Measurements from ENCODE around the gene IWS1. TPM values are rescaled to one million over a fixed set of nuclear protein-coding genes. Genes with fewer than 3 reads are reported as not detected.

IWS1 gene
- total RNA-seq, 1 experiment from 2014 or later = 46.6 TPM

DNA sequence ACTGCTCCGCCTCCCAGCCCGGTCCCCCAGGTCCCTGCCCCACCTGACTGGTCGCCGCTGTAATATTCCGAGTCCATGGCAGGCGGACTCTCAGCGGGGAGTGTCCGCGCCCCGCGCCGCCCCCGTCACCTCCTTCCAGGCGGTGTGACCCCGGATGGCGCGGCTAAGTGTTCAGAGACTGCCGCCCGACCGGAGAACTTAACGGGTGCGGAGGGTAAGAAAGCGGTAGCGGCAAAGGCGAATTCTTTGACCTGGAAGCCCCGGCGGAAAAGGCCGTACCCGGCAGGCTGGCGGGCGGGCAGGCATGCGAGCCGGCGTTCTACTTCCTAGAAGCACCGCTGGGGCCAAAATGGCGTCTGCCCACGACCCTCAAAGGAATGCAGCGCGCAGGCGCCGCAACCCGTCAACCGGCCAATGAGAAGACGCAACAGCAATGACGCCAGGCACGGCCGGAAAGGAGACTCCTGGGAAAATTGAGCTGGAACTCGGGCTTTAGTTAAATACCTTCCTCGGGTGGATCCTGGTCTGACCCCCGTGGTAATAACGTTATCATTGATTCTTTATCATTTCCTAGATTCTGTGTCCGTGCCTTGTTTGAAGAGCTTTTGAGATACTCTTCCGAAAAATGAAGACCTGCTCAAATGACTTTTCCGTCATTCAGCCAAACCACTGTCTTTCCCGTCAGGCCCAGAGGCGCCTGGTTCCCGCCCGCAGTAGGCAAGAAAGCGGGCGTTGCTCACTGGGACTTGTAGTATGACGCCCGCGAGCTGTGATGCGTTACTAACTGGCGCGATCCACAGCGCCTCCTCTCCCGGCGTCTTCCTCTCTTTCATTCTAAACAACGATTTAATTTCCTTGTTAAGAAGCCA, at the start of gene IWS1 (continued):
- TF ChIP-seq, protein P1, sequence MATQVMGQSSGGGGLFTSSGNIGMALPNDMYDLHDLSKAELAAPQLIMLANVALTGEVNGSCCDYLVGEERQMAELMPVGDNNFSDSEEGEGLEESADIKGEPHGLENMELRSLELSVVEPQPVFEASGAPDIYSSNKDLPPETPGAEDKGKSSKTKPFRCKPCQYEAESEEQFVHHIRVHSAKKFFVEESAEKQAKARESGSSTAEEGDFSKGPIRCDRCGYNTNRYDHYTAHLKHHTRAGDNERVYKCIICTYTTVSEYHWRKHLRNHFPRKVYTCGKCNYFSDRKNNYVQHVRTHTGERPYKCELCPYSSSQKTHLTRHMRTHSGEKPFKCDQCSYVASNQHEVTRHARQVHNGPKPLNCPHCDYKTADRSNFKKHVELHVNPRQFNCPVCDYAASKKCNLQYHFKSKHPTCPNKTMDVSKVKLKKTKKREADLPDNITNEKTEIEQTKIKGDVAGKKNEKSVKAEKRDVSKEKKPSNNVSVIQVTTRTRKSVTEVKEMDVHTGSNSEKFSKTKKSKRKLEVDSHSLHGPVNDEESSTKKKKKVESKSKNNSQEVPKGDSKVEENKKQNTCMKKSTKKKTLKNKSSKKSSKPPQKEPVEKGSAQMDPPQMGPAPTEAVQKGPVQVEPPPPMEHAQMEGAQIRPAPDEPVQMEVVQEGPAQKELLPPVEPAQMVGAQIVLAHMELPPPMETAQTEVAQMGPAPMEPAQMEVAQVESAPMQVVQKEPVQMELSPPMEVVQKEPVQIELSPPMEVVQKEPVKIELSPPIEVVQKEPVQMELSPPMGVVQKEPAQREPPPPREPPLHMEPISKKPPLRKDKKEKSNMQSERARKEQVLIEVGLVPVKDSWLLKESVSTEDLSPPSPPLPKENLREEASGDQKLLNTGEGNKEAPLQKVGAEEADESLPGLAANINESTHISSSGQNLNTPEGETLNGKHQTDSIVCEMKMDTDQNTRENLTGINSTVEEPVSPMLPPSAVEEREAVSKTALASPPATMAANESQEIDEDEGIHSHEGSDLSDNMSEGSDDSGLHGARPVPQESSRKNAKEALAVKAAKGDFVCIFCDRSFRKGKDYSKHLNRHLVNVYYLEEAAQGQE (IDR thresholded peaks at IDR 0.05; ENCODE audit: low read depth) = no peak
- TF ChIP-seq TCF7L2 (IDR thresholded peaks at IDR 0.05; ENCODE audit: borderline replicate concordance, extremely low read depth, insufficient read depth, insufficient read length) (peak; percentile 45), POLR2A (IDR thresholded peaks at IDR 0.05; ENCODE audit: borderline replicate concordance, extremely low read depth, insufficient read depth, insufficient read length) (peak; percentile 48), EZH2 (IDR thresholded peaks at IDR 0.05) (no peak), EZH2phosphoT487 (IDR thresholded peaks at IDR 0.05; ENCODE audit: borderline replicate concordance) (no peak), CBX3 (IDR thresholded peaks at IDR 0.05; ENCODE audit: low read depth) (no peak)

DNA sequence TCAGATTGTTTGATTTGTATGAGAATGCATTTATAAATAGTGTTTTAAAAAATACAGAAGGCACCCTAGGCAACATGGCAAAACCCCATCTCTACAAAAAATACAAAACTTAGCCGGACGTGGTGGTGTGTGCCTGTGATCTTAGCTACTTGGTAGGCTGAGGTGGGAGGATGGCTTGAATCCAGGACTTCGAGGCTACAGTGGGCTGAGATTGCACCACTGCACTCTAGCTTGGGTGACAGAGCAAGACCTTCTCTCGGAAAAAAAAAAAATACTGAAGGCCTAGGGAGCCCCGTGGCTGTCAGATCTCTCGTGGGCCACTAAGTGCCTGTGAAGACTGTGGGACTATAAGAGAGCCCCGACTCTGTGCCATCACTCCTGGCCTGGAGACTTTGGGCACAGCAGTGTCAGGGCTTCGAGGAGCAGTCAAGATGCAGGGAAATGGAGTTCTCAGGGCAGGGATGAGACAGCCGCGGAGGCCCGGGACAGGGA, 49.7 kb upstream of the IWS1 start:
- Histone ChIP-seq H4K20me1 (ENCODE audit: insufficient read depth) (no peaks in the 10 kb centered on the region), H3K27me3 (ENCODE audit: insufficient read depth, low read length) (no peaks in the 10 kb centered on the region), H3K4me2 (ENCODE audit: low read length) (no peak overlapping the region), H3K79me2 (ENCODE audit: insufficient read depth, low read length) (no peaks in the 10 kb centered on the region), H3K9ac (ENCODE audit: low read length) (no peak overlapping the region), H3K36me3 (ENCODE audit: control insufficient read depth in 1 of 2, insufficient read depth in 2 of 2, low read length in 2 of 2) (no peaks in the 10 kb centered on the region), H3K4me3 (replicated peaks in 1 of 2; ENCODE audit: low read depth in 1 of 2, low read length in 2 of 2) (no peak overlapping the region), H3K9me3 (ENCODE audit: control insufficient read depth in 1 of 2, insufficient read depth in 1 of 2, low read depth in 1 of 2, low read length in 2 of 2) (no peaks in the 10 kb centered on the region), H3K27ac (ENCODE audit: low read depth, low read length) (no peak overlapping the region), H3K4me1 (ENCODE audit: control insufficient read depth in 1 of 2, insufficient read depth in 2 of 2, low read length in 2 of 2) (no peaks in the 10 kb centered on the region), H2AFZ (ENCODE audit: low read depth, low read length, poor library complexity, severe bottlenecking) (no peak overlapping the region), H3K9me2 (ENCODE audit: insufficient read depth) (no peaks in the 10 kb centered on the region)
- POLR2A ChIA-PET = no interaction called here
- RAD21 ChIA-PET (ENCODE audit: low non-redundant PET in 1 of 2, low total read pairs in 2 of 2, uncharacterized antibody in 2 of 2, unreplicated experiment in 2 of 2) = no interaction called here
- BruUV-seq (replicated peaks) = no TSS peak
- ATAC-seq (no peak), DNase-seq (ENCODE audit: low read depth, low spot score) (no peak)
- intact Hi-C loops (cut with micrococcal nuclease) = no loop called here
- CTCF ChIA-PET = interaction anchor here (1.4 kb wide), 1 partner anchor 15 kb away, joined by 5 read pairs; no protein-coding TSS in a partner anchor
- TF ChIP-seq EZH2phosphoT487 (IDR thresholded peaks at IDR 0.05; ENCODE audit: borderline replicate concordance) (no peak), RAD21 (IDR thresholded peaks at IDR 0.05; ENCODE audit: low read depth) (no peak), SP1 (IDR thresholded peaks at IDR 0.05; ENCODE audit: low read depth) (no peak), EGR1 (IDR thresholded peaks at IDR 0.05; ENCODE audit: low read depth) (no peak), ELF1 (IDR thresholded peaks at IDR 0.05; ENCODE audit: borderline replicate concordance, low read depth) (no peak), EZH2 (IDR thresholded peaks at IDR 0.05) (no peak), POLR2AphosphoS5 (IDR thresholded peaks at IDR 0.05; ENCODE audit: low read depth, low read length) (no peak), SRF (IDR thresholded peaks at IDR 0.05; ENCODE audit: low read depth) (no peak), SIN3A (IDR thresholded peaks at IDR 0.05; ENCODE audit: low read depth) (no peak)
- TF ChIP-seq, protein P2, sequence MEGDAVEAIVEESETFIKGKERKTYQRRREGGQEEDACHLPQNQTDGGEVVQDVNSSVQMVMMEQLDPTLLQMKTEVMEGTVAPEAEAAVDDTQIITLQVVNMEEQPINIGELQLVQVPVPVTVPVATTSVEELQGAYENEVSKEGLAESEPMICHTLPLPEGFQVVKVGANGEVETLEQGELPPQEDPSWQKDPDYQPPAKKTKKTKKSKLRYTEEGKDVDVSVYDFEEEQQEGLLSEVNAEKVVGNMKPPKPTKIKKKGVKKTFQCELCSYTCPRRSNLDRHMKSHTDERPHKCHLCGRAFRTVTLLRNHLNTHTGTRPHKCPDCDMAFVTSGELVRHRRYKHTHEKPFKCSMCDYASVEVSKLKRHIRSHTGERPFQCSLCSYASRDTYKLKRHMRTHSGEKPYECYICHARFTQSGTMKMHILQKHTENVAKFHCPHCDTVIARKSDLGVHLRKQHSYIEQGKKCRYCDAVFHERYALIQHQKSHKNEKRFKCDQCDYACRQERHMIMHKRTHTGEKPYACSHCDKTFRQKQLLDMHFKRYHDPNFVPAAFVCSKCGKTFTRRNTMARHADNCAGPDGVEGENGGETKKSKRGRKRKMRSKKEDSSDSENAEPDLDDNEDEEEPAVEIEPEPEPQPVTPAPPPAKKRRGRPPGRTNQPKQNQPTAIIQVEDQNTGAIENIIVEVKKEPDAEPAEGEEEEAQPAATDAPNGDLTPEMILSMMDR (IDR thresholded peaks at IDR 0.05 in 2 of 3, conservative IDR thresholded peaks at IDR 0.05 in 1 of 3; ENCODE audit: borderline replicate concordance in 1 of 3, insufficient read depth in 1 of 3, low read depth in 2 of 3, low read length in 2 of 3) = no peak
- TF ChIP-seq, protein P3, sequence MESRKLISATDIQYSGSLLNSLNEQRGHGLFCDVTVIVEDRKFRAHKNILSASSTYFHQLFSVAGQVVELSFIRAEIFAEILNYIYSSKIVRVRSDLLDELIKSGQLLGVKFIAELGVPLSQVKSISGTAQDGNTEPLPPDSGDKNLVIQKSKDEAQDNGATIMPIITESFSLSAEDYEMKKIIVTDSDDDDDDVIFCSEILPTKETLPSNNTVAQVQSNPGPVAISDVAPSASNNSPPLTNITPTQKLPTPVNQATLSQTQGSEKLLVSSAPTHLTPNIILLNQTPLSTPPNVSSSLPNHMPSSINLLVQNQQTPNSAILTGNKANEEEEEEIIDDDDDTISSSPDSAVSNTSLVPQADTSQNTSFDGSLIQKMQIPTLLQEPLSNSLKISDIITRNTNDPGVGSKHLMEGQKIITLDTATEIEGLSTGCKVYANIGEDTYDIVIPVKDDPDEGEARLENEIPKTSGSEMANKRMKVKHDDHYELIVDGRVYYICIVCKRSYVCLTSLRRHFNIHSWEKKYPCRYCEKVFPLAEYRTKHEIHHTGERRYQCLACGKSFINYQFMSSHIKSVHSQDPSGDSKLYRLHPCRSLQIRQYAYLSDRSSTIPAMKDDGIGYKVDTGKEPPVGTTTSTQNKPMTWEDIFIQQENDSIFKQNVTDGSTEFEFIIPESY (IDR thresholded peaks at IDR 0.05; ENCODE audit: extremely low read depth, insufficient replicate concordance, low read length) = no peak
- TF ChIP-seq, protein P4, sequence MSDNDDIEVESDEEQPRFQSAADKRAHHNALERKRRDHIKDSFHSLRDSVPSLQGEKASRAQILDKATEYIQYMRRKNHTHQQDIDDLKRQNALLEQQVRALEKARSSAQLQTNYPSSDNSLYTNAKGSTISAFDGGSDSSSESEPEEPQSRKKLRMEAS (IDR thresholded peaks at IDR 0.05) = no peak

Measured in HCT116 (cell line).